SHP77 (cell line): ENCODE data around the gene APBA2.

Experiments used
- DNase-seq, 2 experiments: peaks; one replicate each; lab custom pipeline; 2025; lab: John Stamatoyannopoulos, UW

APBA2 gene

GRCh38 chr15:29086891-29087290 lies 201.1 kb downstream of the APBA2 start:
- no peak for DNase-seq

GRCh38 chr15:29087521-29088285 lies 201.9 kb downstream of the APBA2 start:
- DNase-seq: no peak

GRCh38 chr15:29088666-29089065 lies 202.9 kb downstream of the APBA2 start:
- DNase-seq: no peak

- DNase-seq: no peak
Observed at GRCh38 chr15:29089731-29090616, 204.2 kb downstream of the APBA2 start.

DNA sequence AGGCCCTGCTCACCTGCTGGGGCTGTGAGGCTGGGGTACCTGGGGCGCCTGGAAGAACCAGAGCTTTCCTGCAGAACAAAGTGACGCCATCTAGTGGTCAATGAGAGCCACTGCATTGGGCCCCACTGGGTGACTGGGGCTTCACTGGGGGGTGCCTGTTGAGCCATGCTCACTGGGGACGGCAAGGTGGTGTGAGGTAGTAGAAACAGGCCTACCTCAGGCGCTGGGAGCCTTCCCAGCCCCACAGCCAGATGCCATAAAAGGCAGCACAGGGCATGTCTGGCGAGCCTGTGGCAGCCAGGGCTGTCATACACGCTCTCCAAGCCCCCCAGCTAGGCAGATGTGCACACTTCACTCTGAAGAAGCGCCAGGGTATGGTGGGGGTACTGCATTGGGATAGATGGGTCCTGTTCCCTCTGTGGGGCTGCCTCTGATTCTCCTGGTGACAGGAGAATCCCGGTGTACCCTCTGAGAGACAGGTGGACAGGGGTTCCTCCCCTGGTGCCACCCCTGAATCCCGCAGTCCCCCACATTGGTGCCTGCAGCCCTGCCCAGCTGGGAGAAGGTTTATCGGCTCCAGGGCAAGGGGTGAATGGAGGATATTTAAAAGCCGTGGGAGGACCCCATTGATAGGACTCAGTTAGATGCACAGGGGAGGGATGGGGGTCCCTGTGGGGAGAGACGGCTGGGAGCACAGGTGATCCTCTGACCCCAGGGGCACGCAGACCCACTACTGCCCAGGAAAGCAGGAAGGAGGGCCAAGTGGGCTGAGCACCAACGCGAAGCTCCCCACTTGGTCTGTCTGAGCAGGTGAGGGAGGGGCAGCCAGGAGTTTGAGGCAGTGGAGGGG lies 205.1 kb downstream of the APBA2 start:
- no peak for DNase-seq

- DNase-seq: no peak
Observed at GRCh38 chr15:29091666-29092065, 205.9 kb downstream of the APBA2 start.

DNA sequence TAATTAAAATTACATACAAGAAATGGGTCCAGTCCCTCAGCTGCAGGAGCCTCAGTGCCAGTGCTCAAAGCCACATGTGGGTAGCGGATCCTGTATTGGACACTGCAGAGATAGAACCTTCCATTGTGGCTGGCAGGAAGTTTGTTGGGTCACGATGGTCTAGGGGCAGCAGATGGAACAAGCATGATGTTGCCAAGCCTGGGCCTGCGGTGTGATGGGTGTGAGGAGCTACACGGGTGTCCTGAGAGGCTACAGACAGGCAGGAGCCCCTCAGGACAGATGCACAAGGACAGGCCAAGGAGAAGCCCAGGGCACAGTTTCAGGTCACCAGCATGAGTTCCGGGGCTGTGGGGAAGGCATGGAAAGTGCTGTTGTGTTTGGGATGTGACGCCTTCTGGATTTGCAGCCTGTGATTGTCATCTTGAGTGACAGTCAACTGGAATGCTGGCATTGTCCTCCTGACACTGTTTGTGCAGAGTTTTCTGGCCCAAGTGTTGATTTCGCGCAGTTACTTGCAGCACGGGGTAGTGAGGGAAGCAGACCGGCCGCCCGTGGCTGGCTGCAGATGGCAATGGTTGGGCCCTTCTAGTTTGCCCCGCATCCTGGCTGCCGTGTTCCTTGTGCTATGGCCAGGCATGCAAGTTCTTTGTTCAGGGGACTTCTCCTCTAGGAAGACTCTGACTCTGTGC lies 206.7 kb downstream of the APBA2 start:
- DNase-seq: no peak

- DNase-seq: no peak
Observed at GRCh38 chr15:29093065-29093435, 207.3 kb downstream of the APBA2 start.

DNA sequence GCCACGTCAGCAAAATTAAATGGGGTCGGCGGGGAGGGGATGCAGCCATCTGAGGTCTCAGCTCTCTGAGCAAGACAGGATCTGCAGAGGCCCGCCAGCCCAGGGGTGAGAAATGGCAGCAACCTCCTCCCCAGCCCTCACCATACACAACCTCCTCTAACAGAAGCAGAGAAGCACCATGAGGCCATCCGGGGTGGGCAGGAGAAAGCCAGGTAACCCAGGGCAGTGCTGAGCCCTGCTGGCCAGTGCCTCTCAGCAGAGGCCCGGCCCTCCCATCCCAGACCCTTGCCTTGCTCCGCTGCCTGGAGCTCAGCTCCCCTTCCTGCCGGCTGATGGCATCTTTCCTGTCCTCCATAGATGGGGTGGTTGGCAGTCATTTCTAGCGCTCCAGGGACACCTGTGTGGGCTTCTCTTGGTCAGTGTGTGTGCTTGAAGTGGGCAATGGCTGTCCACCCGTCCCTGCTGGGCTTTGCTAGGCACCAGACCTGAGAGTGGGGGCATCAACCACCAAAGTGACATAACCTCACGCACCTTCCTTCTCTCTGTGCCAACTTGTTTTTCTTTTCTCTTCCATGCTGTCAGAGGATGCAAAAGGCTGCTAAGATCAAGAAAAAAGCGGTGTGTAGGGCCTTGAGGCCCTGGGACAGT lies 208.0 kb downstream of the APBA2 start:
- DNase-seq: no peak

DNA sequence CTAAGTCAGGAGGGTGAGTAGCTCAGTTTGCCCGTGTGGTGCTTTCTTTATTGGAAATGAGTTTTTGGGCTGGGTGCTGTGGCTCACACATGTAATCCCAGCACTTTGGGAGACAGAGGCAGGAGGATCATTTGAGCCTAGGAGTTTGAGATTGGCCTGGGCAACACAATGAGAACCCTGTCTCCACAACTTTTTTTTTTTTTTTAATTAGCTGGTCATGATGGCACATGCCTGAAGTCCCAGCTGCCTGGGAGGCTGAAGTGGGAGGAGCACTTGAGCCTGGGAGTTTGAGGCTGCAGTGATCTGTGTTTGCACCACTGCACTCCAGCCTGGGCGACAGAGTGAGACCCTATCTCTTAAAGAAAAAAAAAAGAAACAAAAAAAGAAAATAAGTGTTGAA lies 208.9 kb downstream of the APBA2 start:
- DNase-seq: no peak

GRCh38 chr15:29095746-29096145 lies 210.0 kb downstream of the APBA2 start:
- DNase-seq: no peak

DNA sequence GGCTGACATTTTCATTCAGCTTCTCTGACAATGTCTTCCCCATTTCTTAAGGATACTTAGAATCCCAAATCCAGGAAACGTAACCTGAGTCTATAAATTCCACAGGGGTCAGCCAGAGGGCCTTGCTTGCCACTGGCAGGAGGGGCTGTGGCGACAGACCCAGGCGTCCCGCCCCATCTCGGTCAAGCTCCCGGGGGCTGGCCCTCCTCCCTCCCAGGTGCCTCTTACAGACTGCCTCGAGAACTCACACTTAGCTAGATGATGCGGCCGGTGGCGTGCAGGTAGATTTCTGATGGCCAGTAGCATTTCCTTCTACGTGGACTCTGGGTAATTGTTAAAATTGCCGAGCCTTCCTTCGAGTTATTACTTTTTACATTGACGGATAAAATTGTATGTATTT lies 211.4 kb downstream of the APBA2 start:
- DNase-seq: no peak

DNA sequence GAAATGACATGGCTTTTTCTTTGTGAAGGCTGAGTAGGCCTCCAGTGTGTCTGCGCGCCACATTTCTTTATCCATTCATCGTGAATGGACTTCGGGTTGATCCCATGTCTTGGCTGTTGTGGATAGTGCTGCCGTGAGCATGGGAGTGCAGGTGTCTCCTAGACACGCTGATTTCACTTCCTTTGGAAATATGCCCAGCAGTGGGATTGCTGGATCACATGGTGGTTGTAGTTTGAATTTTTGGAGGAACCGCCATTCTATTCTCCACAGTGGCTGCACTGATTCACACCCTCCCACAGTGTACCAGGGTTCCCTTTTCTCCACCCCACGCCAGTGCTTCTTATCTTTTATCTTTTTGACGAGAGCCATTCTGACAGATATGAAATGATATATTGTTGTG lies 212.2 kb downstream of the APBA2 start:
- no peak for DNase-seq

DNA sequence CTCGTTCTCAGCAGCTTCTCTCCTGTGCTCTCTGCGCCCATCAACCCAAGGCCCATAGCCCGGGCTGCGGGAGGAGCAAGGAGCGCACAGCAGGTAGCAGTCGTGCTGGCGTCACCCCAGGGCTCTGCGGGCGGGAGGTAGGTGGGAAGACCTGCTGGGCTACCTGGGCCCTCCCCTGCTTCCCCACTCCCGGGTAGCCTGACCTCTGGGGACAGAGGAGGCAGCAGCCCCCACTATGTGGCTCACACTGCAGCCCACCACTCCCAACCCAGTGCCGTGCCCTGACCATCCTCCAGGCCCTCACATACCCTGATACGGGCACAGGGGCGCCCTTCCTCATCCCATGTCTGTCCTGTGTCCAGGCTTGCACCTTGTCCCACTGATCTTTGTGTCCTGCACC lies 212.9 kb downstream of the APBA2 start:
- no peak for DNase-seq

- DNase-seq: no peak
Observed at GRCh38 chr15:29099131-29099880, 213.5 kb downstream of the APBA2 start.

DNA sequence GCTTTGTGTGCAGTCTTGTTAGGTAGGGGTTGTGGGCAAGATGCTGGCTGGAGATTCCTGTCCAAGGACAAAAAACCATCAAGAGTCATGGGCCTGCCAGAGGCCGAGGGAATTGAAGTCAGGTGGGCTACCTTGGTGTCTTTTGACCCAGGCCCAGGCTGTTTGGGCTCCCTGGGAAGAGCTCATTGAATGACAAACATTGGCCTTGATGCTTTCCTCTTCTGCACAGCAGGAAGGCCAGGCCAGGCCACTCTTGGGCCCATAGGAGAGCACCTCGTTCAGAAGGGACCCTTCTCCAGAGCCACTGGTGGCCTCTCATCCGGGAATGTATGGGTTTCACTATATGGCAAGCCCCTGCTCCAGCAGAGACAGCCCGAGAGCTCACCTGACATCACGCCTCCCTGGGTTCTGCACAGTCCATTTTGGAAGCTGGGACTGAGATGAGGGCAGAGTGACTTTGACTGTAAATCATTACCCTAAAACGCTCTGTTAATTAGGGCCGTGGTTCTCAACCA lies 214.8 kb downstream of the APBA2 start:
- no peak for DNase-seq

GRCh38 chr15:29101491-29101890 lies 215.7 kb downstream of the APBA2 start:
- no peak for DNase-seq

- DNase-seq: peak in 1 of 2 experiments; percentile 56
Observed at GRCh38 chr15:29102173-29102794, 216.5 kb downstream of the APBA2 start.

DNA sequence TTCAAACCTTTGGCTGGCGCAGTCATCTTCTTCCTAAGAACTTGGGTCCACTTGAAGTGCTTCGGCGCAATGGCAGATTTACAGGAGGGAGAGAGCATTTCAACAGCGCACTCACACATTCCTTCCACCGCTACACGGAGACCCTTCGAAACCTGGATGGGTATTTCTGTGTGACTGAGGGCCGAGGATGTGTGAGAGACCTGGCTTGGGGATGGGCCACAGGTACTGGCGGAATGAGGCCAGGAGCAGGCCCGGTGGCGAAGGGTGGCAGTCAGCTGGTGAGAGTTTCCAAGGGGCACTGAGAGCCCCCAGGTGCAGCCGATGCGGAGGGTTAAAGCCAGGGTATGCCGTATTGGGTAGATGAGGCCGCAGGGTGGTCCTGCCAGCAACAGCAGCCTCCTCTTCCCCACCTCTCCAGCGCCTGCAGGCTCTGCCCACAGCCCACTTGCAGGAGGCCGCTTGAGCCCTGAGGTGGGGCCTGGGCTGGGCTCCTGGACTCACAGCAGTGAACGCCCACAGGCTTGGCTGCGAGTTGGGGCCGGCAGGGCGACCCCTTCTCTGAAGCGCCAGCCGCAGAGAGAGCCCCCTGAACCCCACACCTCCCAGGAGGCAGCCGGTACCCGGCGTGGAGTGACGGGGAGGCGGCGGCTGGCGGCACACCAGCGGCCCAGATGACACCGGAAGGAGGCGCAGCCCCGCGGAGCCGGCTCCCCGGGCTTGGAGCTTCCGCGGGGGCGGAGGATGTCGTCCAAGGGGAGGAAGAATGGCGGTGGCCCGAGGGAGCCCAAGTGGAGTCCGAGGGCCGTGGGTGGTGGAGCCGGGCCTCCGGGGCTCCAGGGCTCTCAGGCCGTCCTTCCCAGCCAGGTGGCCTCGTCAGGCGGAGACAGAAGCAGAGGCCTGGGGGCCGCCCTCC lies 217.4 kb downstream of the APBA2 start:
- no peak for DNase-seq
